Measurements from ENCODE around the gene GPC6. TPM values are rescaled to one million over a fixed set of nuclear protein-coding genes. Genes with fewer than 3 reads are reported as not detected.
A peak's percentile ranks its signal among the peaks of the same experiment; 100 is the strongest.

The GPC6 gene
- total and polyA plus RNA-seq, 2 donors (not counting 3 experiments of a cell fraction or from before 2014, with no cell fraction given) = 0.01 TPM; not detected in 1

DNA sequence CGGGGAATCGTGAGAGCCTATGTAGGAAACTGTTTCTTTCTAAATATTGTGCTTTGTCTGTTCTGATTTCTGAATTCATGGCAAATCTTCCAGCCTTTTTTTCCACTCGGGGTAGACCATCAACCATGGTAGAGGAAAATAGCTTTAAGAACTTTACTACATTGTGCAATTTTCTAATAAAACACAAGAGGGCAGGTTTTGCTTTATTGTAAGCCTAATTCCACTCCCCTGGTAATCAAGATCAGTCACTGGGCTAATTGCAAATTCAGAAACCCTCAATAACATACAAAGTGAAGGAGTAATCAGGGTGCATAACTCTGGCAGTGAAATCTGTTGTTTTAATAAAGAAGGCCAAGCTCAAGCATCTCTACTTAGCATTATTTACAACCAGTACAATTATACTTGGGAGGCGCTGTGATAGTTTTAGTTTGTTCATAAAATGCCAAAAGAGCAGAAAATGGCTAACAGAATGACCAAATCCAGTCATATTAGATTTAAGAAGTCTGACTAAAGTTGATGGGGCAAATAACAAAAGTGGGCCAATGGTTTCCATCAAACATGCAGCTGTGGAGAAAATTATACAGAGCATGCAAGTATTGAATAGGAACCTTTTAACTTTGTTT, 1209.1 kb downstream of the GPC6 start:
- peak; percentile 67 for FAIRE-seq
- CTCF ChIA-PET = interaction anchor here (0.7 to 12.2 kb wide), 24 partner anchors 8 to 1398 kb away, joined by 3 to 415 read pairs (median 4); partner anchors contain the start of genes GPR180 and TGDS

DNA sequence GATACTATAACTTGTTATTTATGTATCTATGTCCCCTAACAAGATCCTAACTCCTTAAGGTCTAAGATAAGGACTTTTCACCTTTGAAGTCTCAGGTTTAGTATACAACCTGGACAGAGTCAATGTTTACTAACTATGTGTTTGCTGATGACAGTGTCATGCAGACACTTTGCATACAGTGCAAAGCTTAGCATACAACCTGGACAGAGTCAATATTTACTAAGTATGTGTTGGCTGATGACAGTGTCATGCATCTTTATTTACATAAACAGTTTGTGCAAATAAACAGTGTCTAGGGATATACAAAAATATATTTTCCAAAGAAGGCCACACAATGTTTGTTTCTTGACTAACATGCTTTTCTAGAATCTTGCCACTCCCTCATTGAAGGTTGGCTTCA, 1218.2 kb downstream of the GPC6 start:
- H3K27me3 ChIP-seq (ENCODE audit: control insufficient read depth in 2 of 2, insufficient read depth in 2 of 2, low read length in 2 of 2) = peaks cover 0 to 2% of the 10 kb centered on the region in 2 experiments
- no TSS peak for BruUV-seq (replicated peaks)
- no peaks in the 10 kb centered on the region for H3K79me2 ChIP-seq (ENCODE audit: control insufficient read depth, insufficient read depth, low read length)
- TF ChIP-seq FOS (IDR thresholded peaks at IDR 0.05; ENCODE audit: borderline replicate concordance, insufficient read depth, low read length) = no peak
- TF ChIP-seq POLR2A (IDR thresholded peaks at IDR 0.05; ENCODE audit: low read depth, low read length) = no peak
- no peak for TF ChIP-seq MYC (IDR thresholded peaks at IDR 0.05; ENCODE audit: low read depth, low read length)
- TF ChIP-seq, protein P1, sequence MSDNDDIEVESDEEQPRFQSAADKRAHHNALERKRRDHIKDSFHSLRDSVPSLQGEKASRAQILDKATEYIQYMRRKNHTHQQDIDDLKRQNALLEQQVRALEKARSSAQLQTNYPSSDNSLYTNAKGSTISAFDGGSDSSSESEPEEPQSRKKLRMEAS (IDR thresholded peaks at IDR 0.05; ENCODE audit: insufficient read depth, insufficient read length) = no peak
- TF ChIP-seq POLR2AphosphoS5 (IDR thresholded peaks at IDR 0.05; ENCODE audit: insufficient read depth, low read depth, low read length) = no peak
- no peak for TF ChIP-seq EZH2 (IDR thresholded peaks at IDR 0.05; ENCODE audit: borderline replicate concordance, low read depth, low read length, severe bottlenecking)
- TF ChIP-seq JUN (IDR thresholded peaks at IDR 0.05; ENCODE audit: borderline replicate concordance, insufficient read depth, insufficient read length, low read depth) = no peak
- TF ChIP-seq, protein P2, sequence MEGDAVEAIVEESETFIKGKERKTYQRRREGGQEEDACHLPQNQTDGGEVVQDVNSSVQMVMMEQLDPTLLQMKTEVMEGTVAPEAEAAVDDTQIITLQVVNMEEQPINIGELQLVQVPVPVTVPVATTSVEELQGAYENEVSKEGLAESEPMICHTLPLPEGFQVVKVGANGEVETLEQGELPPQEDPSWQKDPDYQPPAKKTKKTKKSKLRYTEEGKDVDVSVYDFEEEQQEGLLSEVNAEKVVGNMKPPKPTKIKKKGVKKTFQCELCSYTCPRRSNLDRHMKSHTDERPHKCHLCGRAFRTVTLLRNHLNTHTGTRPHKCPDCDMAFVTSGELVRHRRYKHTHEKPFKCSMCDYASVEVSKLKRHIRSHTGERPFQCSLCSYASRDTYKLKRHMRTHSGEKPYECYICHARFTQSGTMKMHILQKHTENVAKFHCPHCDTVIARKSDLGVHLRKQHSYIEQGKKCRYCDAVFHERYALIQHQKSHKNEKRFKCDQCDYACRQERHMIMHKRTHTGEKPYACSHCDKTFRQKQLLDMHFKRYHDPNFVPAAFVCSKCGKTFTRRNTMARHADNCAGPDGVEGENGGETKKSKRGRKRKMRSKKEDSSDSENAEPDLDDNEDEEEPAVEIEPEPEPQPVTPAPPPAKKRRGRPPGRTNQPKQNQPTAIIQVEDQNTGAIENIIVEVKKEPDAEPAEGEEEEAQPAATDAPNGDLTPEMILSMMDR (IDR thresholded peaks at IDR 0.05; ENCODE audit: extremely low read depth in 1 of 2, insufficient read depth in 1 of 2, low read depth in 1 of 2, low read length in 2 of 2) = no peak
- TF ChIP-seq GATA2 (IDR thresholded peaks at IDR 0.05; ENCODE audit: insufficient read depth, insufficient read length, low read depth, low read length) = no peak
- FAIRE-seq (no peak), DNase-seq (ENCODE audit: low read depth, low spot score) (no peak)
- H3K9me3 ChIP-seq (replicated peaks; ENCODE audit: control insufficient read depth, insufficient read depth, low read length) = no peaks in the 10 kb centered on the region
- H3K4me3 ChIP-seq (replicated peaks in 1 of 3; ENCODE audit: insufficient read depth in 1 of 3, low read depth in 1 of 3, low read length in 3 of 3) = no peak overlapping the region
- no peaks in the 10 kb centered on the region for H3K4me1 ChIP-seq (ENCODE audit: control insufficient read depth, extremely low read depth, insufficient read depth, low read length)
- H2AFZ ChIP-seq (ENCODE audit: low read depth, low read length) = no peak overlapping the region
- H3K27ac ChIP-seq (ENCODE audit: insufficient read depth, low read depth, low read length) = no peak overlapping the region
- no peaks in the 10 kb centered on the region for H3K9me1 ChIP-seq (replicated peaks; ENCODE audit: control insufficient read depth, extremely low read depth, insufficient read depth, low read length)
- ChIA-PET POLR2A (no interaction called here), CTCF (interaction anchor here (1.3 kb wide), 1 partner anchor 9 kb away, joined by 4 read pairs; no protein-coding TSS in a partner anchor)
- H4K20me1 ChIP-seq (replicated peaks; ENCODE audit: control insufficient read depth, extremely low read depth, insufficient read depth, low read length) = no peaks in the 10 kb centered on the region
- dilution Hi-C loops (cut with MboI; ENCODE audit: extremely low pct_ligation_motif_present, low sequenced_read_pairs) (no loop called here), intact Hi-C loops (cut with micrococcal nuclease) (no loop called here)
- no peak overlapping the region for H3K9ac ChIP-seq (replicated peaks; ENCODE audit: extremely low read depth, insufficient read depth, low read length)
- H3K36me3 ChIP-seq (ENCODE audit: control insufficient read depth in 2 of 2, extremely low read depth in 1 of 2, insufficient read depth in 2 of 2, low read length in 2 of 2) = no peaks in the 10 kb centered on the region
- H3K4me2 ChIP-seq (ENCODE audit: insufficient read depth, low read length) = no peak overlapping the region

More for the DNA sequence above, 1209.1 kb downstream of the GPC6 start:
- H3K4me1 ChIP-seq (ENCODE audit: control insufficient read depth, extremely low read depth, insufficient read depth, low read length) = no peaks in the 10 kb centered on the region
- H3K9me3 ChIP-seq (replicated peaks; ENCODE audit: control insufficient read depth, insufficient read depth, low read length) = no peaks in the 10 kb centered on the region
- H3K36me3 ChIP-seq (ENCODE audit: control insufficient read depth in 2 of 2, extremely low read depth in 1 of 2, insufficient read depth in 2 of 2, low read length in 2 of 2) = no peaks in the 10 kb centered on the region
- no peak overlapping the region for H2AFZ ChIP-seq (ENCODE audit: low read depth, low read length)
- no peaks in the 10 kb centered on the region for H3K9me1 ChIP-seq (replicated peaks; ENCODE audit: control insufficient read depth, extremely low read depth, insufficient read depth, low read length)
- H3K9ac ChIP-seq (replicated peaks; ENCODE audit: extremely low read depth, insufficient read depth, low read length) = no peak overlapping the region
- dilution Hi-C loops (cut with MboI; ENCODE audit: extremely low pct_ligation_motif_present, low sequenced_read_pairs) = no loop called here
- POLR2A ChIA-PET = no interaction called here
- H4K20me1 ChIP-seq (replicated peaks; ENCODE audit: control insufficient read depth, extremely low read depth, insufficient read depth, low read length) = no peaks in the 10 kb centered on the region
- no TSS peak for BruUV-seq (replicated peaks)
- H3K4me3 ChIP-seq (replicated peaks in 1 of 3; ENCODE audit: insufficient read depth in 1 of 3, low read depth in 1 of 3, low read length in 3 of 3) = no peak overlapping the region
- intact Hi-C loops (cut with micrococcal nuclease) = loop anchor here (1.0 to 10.0 kb wide), 5 partner anchors 112 to 1399 kb away; no protein-coding TSS in a partner anchor
- no peak overlapping the region for H3K4me2 ChIP-seq (ENCODE audit: insufficient read depth, low read length)
- H3K79me2 ChIP-seq (ENCODE audit: control insufficient read depth, insufficient read depth, low read length) = no peaks in the 10 kb centered on the region
- H3K27ac ChIP-seq (ENCODE audit: insufficient read depth, low read depth, low read length) = no peak overlapping the region
- peak; percentile 43 for DNase-seq (ENCODE audit: low read depth, low spot score)
- peaks cover 15 to 18% of the 10 kb centered on the region in 2 experiments for H3K27me3 ChIP-seq (ENCODE audit: control insufficient read depth in 2 of 2, insufficient read depth in 2 of 2, low read length in 2 of 2)
- TF ChIP-seq, protein P2 (IDR thresholded peaks at IDR 0.05; ENCODE audit: extremely low read depth in 1 of 2, insufficient read depth in 1 of 2, low read depth in 1 of 2, low read length in 2 of 2) = peak; percentile 27 to 35
- no peak for TF ChIP-seq EZH2 (IDR thresholded peaks at IDR 0.05; ENCODE audit: borderline replicate concordance, low read depth, low read length, severe bottlenecking)

Measured in endothelial cell of umbilical vein (primary cell).